HepG2 (cell line): ENCODE results near the gene KRT15. TPM values are rescaled to one million over a fixed set of nuclear protein-coding genes. Genes with fewer than 3 reads are reported as not detected.

Experiments
- ATAC-seq: fragments of 200-7000 bp; cut with Tn5 transposase; 3 replicates; pipeline ENCODE4 v1.9.1; 2020; ENCODE audit warnings: mild to moderate bottlenecking, moderate library complexity
- BruUV-seq: library from RNA; stranded (reverse); fragments of 400-500 nt; replicated peaks from 2 replicates; lab custom pipeline; 2021; lab: Mats Ljungman, UMichigan
- CTCF ChIA-PET: fragments of 300-600 bp; formaldehyde crosslinking; extraction: SDS; loops from one replicate; lab custom pipeline; 2021; ENCODE audit warnings: low total read pairs, inconsistent platforms, low intra/inter-chr PET ratio; lab: Yijun Ruan, JAX
- POLR2A ChIA-PET: fragments of 350-600 bp; sonication (Branson Sonifier 250); formaldehyde crosslinking; loops from one replicate; lab custom pipeline; 2020; ENCODE audit warnings: antibody characterized with exemption, inconsistent platforms; lab: Yijun Ruan, JAX
- DNase-seq: peaks from one replicate; pipeline ENCODE4 v3.0.0-alpha.2; 2015; ENCODE audit warnings: low spot score
- FAIRE-seq: peaks from 3 replicates; lab custom pipeline; 2011; peaks lifted over from hg19 to GRCh38; lab: Jason Lieb, UNC
- H2AFZ ChIP-seq: one replicate; pipeline ENCODE4 v1.6.1; 2011; ENCODE audit warnings: low read length, inconsistent platforms
- H3K27ac ChIP-seq: fragments of 300-600 bp; 3 replicates; pipeline ENCODE4 v1.8.0; 2011; ENCODE audit warnings: mixed run types, mild to moderate bottlenecking, mixed read lengths, low read length, inconsistent platforms; ENCODE audit not compliant: insufficient read depth; ENCODE audit errors: extremely low read length
- H3K27me3 ChIP-seq, 2 experiments: fragments of 200-600 bp in 1 of 2; 2 replicates in 1 of 2; 3 replicates in 1 of 2; pipeline versions ENCODE4 v1.6.0 to v1.8.0; 2011; ENCODE audit warnings: low read length in 2 of 2, mild to moderate bottlenecking in 2 of 2, moderate library complexity in 2 of 2, inconsistent platforms in 1 of 2; ENCODE audit not compliant: insufficient read depth in 2 of 2, control insufficient read depth in 1 of 2
- H3K36me3 ChIP-seq, 2 experiments: fragments of 200-600 bp in 1 of 2; replicated peaks in 1 of 2; 2 replicates in 1 of 2; 3 replicates in 1 of 2; pipeline versions ENCODE4 v1.5.1 to v1.8.0; 2011; ENCODE audit warnings: low read length in 2 of 2, inconsistent platforms in 1 of 2; ENCODE audit not compliant: insufficient read depth in 2 of 2, control insufficient read depth in 1 of 2
- H3K4me1 ChIP-seq: 2 replicates; pipeline ENCODE4 v1.5.1; 2012; ENCODE audit warnings: low read length, inconsistent platforms; ENCODE audit not compliant: insufficient read depth
- H3K4me2 ChIP-seq: 2 replicates; pipeline ENCODE4 v1.6.0; 2011; ENCODE audit warnings: low read depth, low read length, inconsistent platforms
- H3K4me3 ChIP-seq, 3 experiments: fragments of 200-600 bp in 1 of 3; sonication (generic), shearing (Covaris generic) in 1 of 3; replicated peaks in 1 of 3; 2 replicates each; pipeline ENCODE4 v1.5.1; 2011 to 2016; ENCODE audit warnings: low read length in 3 of 3, inconsistent platforms in 2 of 3, low read depth in 2 of 3, mild to moderate bottlenecking in 2 of 3, control low read depth in 1 of 3, mixed read lengths in 1 of 3; ENCODE audit not compliant: insufficient read depth in 1 of 3
- H3K79me2 ChIP-seq: one replicate; pipeline ENCODE4 v1.6.1; 2011; ENCODE audit warnings: low read length, inconsistent platforms; ENCODE audit not compliant: insufficient read depth
- H3K9ac ChIP-seq: 2 replicates; pipeline ENCODE4 v1.6.0; 2011; ENCODE audit warnings: mild to moderate bottlenecking, low read depth, low read length, inconsistent platforms; ENCODE audit not compliant: insufficient read depth
- H3K9me3 ChIP-seq: 2 replicates; pipeline ENCODE4 v1.5.1; 2012; ENCODE audit warnings: mild to moderate bottlenecking, low read length
- H4K20me1 ChIP-seq: 2 replicates; pipeline ENCODE4 v1.6.0; 2011; ENCODE audit warnings: inconsistent platforms, mild to moderate bottlenecking, low read length, moderate library complexity; ENCODE audit not compliant: insufficient read depth
- ATF7-NPFF ChIP-seq: sonication (generic); formaldehyde crosslinking; IDR thresholded peaks from 2 replicates; pipeline ENCODE4 v1.8.1; 2023; ENCODE audit warnings: mild to moderate bottlenecking, low read depth, missing genetic modification reagents, moderate library complexity
- CREB1 ChIP-seq, 2 experiments: fragments of 450-650 bp in 1 of 2; IDR thresholded peaks; 2 replicates each; pipeline ENCODE4 v1.6.1; 2016 to 2017; ENCODE audit warnings: control low read depth in 1 of 2, mild to moderate bottlenecking in 1 of 2, missing compliant biosample characterization in 1 of 2, missing genetic modification characterization in 1 of 2
- HNRNPL ChIP-seq: fragments of 200-400 bp; formaldehyde crosslinking; IDR thresholded peaks from 2 replicates; pipeline ENCODE4 v1.6.1; 2017; ENCODE audit warnings: mild to moderate bottlenecking, low read depth, low read length
- KDM4B ChIP-seq: sonication (generic); formaldehyde crosslinking; IDR thresholded peaks from 2 replicates; pipeline ENCODE4 v1.4.0; 2020; ENCODE audit warnings: missing genetic modification reagents
- PHF20 ChIP-seq: sonication (generic); formaldehyde crosslinking; IDR thresholded peaks from 2 replicates; pipeline ENCODE4 v1.5.0; 2020; ENCODE audit warnings: mild to moderate bottlenecking, missing genetic modification reagents
- SSRP1 ChIP-seq: IDR thresholded peaks from 2 replicates; pipeline ENCODE4 v1.6.1; 2016; ENCODE audit warnings: control low read depth
- WGBS: methylation state at CpG from one replicate; pipeline ENCODE4 v1.1.6; 2017; ENCODE audit warnings: low lambda C conversion rate; 5-methylcytosine and 5-hydroxymethylcytosine counted together
- in situ Hi-C: cut with HindIII; loops from 2 replicates; pipeline ENCODE4 v1.10.0; 2017; ENCODE audit warnings: low pct_unique_long_range_greater_than_20kb; ENCODE audit not compliant: extremely low pct_ligation_motif_present
- intact Hi-C: fragments of 100-400 bp; cut with micrococcal nuclease; formaldehyde crosslinking; loops from one replicate; pipeline ENCODE4 v1.10.0; 2022; ENCODE audit not compliant: unreplicated experiment
- polyA plus RNA-seq, 8 experiments: library from polyadenylated mRNA; depleted of rRNA in 3 of 8; stranded (reverse) in 7 of 8; unstranded in 1 of 8; fragments of >200 nt; fragmentation: Illumina TruSeq in 4 of 8; extraction: Trizol in 4 of 8; gene quantifications; 2 replicates each; pipeline versions ENCODE4 v1.2.1 to v1.2.3, GENCODE V29; 2011 to 2016; ENCODE audit warnings: low read depth in 4 of 8, missing spikeins in 1 of 8, mixed read lengths in 1 of 8; ENCODE audit not compliant: insufficient read depth in 1 of 8
- total RNA-seq, 5 experiments: library from RNA; depleted of rRNA; stranded (reverse); fragments of >200 nt; fragmentation: Illumina TruSeq; extraction: Trizol; gene quantifications; 2 replicates each; pipeline ENCODE4 v1.2.3, GENCODE V29; 2016; ENCODE audit warnings: low read depth in 1 of 5
- TF ChIP-seq, protein P1 (sequence below): sonication (generic); formaldehyde crosslinking; IDR thresholded peaks from 2 replicates; pipeline ENCODE4 v1.4.0; 2020; ENCODE audit warnings: missing genetic modification reagents, borderline replicate concordance
- TF ChIP-seq, protein P2 (sequence below): sonication (generic); formaldehyde crosslinking; IDR thresholded peaks from 2 replicates; pipeline ENCODE4 v1.9.0; 2022; ENCODE audit warnings: missing genetic modification reagents, mild to moderate bottlenecking, borderline replicate concordance

Gene KRT15
- total and polyA plus RNA-seq, 2 of the 13 experiments (the other 11 are each of a cell fraction or from before 2014, with no cell fraction given), result 0.46 to 0.63 TPM

DNA sequence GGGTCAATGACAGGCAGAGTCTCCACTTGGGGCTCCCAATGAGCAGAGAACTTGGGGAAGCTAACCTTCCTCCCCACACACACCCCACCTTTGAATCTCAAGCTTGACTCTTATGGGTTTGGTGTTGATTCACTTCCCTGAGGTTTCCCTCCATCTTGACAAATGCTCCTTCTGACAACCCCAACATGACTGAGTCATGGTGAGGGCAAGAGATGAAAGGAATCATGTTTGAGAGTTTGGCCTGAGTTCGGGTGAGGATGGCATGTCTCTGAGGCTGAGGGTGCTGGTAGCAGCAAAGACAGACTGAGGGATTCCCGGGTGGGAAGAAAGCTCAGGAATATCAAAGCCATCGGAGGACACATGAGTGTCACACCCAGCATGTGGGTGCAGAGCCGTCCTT is 34.5 kb upstream of the KRT15 start (continued):
- TF ChIP-seq, protein P1, sequence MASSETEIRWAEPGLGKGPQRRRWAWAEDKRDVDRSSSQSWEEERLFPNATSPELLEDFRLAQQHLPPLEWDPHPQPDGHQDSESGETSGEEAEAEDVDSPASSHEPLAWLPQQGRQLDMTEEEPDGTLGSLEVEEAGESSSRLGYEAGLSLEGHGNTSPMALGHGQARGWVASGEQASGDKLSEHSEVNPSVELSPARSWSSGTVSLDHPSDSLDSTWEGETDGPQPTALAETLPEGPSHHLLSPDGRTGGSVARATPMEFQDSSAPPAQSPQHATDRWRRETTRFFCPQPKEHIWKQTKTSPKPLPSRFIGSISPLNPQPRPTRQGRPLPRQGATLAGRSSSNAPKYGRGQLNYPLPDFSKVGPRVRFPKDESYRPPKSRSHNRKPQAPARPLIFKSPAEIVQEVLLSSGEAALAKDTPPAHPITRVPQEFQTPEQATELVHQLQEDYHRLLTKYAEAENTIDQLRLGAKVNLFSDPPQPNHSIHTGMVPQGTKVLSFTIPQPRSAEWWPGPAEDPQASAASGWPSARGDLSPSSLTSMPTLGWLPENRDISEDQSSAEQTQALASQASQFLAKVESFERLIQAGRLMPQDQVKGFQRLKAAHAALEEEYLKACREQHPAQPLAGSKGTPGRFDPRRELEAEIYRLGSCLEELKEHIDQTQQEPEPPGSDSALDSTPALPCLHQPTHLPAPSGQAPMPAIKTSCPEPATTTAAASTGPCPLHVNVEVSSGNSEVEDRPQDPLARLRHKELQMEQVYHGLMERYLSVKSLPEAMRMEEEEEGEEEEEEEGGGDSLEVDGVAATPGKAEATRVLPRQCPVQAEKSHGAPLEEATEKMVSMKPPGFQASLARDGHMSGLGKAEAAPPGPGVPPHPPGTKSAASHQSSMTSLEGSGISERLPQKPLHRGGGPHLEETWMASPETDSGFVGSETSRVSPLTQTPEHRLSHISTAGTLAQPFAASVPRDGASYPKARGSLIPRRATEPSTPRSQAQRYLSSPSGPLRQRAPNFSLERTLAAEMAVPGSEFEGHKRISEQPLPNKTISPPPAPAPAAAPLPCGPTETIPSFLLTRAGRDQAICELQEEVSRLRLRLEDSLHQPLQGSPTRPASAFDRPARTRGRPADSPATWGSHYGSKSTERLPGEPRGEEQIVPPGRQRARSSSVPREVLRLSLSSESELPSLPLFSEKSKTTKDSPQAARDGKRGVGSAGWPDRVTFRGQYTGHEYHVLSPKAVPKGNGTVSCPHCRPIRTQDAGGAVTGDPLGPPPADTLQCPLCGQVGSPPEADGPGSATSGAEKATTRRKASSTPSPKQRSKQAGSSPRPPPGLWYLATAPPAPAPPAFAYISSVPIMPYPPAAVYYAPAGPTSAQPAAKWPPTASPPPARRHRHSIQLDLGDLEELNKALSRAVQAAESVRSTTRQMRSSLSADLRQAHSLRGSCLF, result no peak
- no peak for TF ChIP-seq PHF20 (CRISPR knock-in tag)

- POLR2A ChIA-PET, result no interaction called here
- no peak overlapping the region for H3K4me3 ChIP-seq
- H3K9me3 ChIP-seq, result no peaks in the 10 kb centered on the region
- H4K20me1 ChIP-seq, result no peaks in the 10 kb centered on the region
- H2AFZ ChIP-seq, result no peak overlapping the region
- ATAC-seq, result no peak
- H3K9ac ChIP-seq, result no peak overlapping the region
- H3K27ac ChIP-seq, result no peak overlapping the region
- in situ Hi-C loops, result no loop called here
- peaks cover 34% of the 10 kb centered on the region for H3K4me1 ChIP-seq
- intact Hi-C loops, result no loop called here
- H3K27me3 ChIP-seq, result peaks cover 4 to 47% of the 10 kb centered on the region in 2 experiments; a peak in 4 of 5 replicates
- DNase-seq, result no peak
- BruUV-seq, result no TSS peak
- no peaks in the 10 kb centered on the region for H3K36me3 ChIP-seq
- no peak for TF ChIP-seq SSRP1 (CRISPR knock-in tag)
- TF ChIP-seq KDM4B (CRISPR knock-in tag), result no peak
- no peak for TF ChIP-seq ATF7-NPFF (CRISPR knock-in tag)
- no peak for TF ChIP-seq CREB1 (IDR thresholded peaks at IDR 0.05)
- no peak for TF ChIP-seq CREB1 (CRISPR knock-in tag; IDR thresholded peaks at IDR 0.05)
- TF ChIP-seq HNRNPL, result no peak
- TF ChIP-seq, protein P2, sequence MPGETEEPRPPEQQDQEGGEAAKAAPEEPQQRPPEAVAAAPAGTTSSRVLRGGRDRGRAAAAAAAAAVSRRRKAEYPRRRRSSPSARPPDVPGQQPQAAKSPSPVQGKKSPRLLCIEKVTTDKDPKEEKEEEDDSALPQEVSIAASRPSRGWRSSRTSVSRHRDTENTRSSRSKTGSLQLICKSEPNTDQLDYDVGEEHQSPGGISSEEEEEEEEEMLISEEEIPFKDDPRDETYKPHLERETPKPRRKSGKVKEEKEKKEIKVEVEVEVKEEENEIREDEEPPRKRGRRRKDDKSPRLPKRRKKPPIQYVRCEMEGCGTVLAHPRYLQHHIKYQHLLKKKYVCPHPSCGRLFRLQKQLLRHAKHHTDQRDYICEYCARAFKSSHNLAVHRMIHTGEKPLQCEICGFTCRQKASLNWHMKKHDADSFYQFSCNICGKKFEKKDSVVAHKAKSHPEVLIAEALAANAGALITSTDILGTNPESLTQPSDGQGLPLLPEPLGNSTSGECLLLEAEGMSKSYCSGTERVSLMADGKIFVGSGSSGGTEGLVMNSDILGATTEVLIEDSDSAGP (CRISPR knock-in tag), result no peak
- no peak for FAIRE-seq
- no peak overlapping the region for H3K4me2 ChIP-seq
- no peaks in the 10 kb centered on the region for H3K79me2 ChIP-seq
- CTCF ChIA-PET, result interaction anchor here (6.3 kb wide), 1 partner anchor 110 kb away, joined by 84 read pairs; no protein-coding TSS in a partner anchor
- 47% methylated on average over 5 of the region's 5 CpGs for WGBS
These were observed 33.8 kb upstream of the KRT15 start for GRCh38 chr17:41552455-41552854.
